ENCODE data around the gene NCS1. TPM values are rescaled to one million over a fixed set of nuclear protein-coding genes. Genes with fewer than 3 reads are reported as not detected.
A peak's percentile ranks its signal among the peaks of the same experiment; 100 is the strongest.

NCS1 gene
- total RNA-seq, 1 donor from 2014 or later = 50.0 TPM

DNA sequence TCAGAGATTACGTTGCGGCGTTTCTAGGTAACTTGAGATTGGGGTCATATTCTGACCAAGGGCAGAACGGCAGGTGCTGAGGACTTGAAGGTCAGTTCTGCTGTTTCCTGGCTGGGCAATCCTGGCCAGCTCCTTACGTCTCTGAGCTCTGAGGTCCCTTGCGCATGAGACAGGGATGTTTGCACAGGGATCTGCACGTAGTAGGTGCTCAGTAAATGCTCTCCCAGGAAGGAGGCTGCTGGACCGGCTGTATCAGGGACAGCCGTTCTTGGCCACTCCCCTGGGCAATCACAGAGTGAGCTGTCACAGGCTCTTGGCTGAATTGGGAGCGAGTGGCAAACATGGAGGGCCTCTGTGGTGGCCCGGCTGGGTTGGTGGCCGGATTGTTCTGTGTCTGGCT is 8.3 kb downstream of the NCS1 start:
- TF ChIP-seq, protein P1, sequence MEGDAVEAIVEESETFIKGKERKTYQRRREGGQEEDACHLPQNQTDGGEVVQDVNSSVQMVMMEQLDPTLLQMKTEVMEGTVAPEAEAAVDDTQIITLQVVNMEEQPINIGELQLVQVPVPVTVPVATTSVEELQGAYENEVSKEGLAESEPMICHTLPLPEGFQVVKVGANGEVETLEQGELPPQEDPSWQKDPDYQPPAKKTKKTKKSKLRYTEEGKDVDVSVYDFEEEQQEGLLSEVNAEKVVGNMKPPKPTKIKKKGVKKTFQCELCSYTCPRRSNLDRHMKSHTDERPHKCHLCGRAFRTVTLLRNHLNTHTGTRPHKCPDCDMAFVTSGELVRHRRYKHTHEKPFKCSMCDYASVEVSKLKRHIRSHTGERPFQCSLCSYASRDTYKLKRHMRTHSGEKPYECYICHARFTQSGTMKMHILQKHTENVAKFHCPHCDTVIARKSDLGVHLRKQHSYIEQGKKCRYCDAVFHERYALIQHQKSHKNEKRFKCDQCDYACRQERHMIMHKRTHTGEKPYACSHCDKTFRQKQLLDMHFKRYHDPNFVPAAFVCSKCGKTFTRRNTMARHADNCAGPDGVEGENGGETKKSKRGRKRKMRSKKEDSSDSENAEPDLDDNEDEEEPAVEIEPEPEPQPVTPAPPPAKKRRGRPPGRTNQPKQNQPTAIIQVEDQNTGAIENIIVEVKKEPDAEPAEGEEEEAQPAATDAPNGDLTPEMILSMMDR (IDR thresholded peaks at IDR 0.05) = no peak
- no peak overlapping the region for H3K27ac Mint-ChIP-seq (ENCODE audit: unreplicated experiment)
- no peaks in the 10 kb centered on the region for H3K36me3 Mint-ChIP-seq (ENCODE audit: low read depth)
- peaks cover 53% of the 10 kb centered on the region for H3K4me1 Mint-ChIP-seq (ENCODE audit: low read depth)
- H3K4me3 Mint-ChIP-seq (ENCODE audit: unreplicated experiment) = no peak overlapping the region
- no peaks in the 10 kb centered on the region for H3K9me3 Mint-ChIP-seq (ENCODE audit: low read depth)
- H3K27me3 Mint-ChIP-seq (ENCODE audit: low read depth) = no peaks in the 10 kb centered on the region
- no peak for DNase-seq (ENCODE audit: low spot score)

DNA sequence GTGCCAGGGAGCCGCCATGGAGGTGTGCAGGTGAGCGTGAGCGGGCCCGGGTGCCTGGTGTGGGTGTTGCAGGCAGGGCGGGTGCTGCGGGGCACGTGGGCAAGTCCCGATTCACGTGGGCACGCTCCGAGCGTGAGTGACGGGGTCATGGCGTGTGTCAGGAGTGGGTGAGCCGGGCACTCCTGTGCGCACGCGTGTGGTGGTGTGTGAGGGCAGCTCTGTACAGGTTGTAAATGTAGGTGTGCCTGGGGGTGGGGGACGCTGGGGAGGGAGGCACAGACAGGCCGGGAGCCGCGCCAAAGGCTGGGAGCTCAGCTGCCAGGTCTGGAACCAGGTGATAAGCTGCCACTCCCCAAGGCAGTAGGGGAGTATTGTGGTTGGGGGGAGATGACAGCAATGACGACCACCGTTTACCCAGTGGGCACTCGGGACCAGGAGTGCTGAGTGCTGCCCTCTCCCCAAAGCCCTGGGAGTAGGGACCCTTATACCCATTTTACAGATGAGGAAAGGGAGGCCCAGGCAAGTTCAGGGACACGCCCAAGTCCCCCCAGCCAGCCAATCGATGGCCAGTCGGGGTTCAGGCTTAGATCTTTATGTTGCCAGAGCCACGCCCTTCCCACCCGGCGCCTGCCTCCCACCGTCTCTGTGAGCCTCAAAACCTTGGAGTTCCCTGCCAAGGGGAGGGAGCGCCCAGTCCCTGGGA is 9.6 kb downstream of the NCS1 start:
- Mint-ChIP-seq H3K9me3 (ENCODE audit: low read depth) (no peaks in the 10 kb centered on the region), H3K27ac (ENCODE audit: unreplicated experiment) (no peak overlapping the region), H3K4me1 (ENCODE audit: low read depth) (peaks cover 66% of the 10 kb centered on the region), H3K27me3 (ENCODE audit: low read depth) (no peaks in the 10 kb centered on the region), H3K36me3 (ENCODE audit: low read depth) (no peaks in the 10 kb centered on the region), H3K4me3 (ENCODE audit: unreplicated experiment) (no peak overlapping the region)
- TF ChIP-seq, protein P1 (IDR thresholded peaks at IDR 0.05) = no peak
- peak; percentile 93 for DNase-seq (ENCODE audit: low spot score)

DNA sequence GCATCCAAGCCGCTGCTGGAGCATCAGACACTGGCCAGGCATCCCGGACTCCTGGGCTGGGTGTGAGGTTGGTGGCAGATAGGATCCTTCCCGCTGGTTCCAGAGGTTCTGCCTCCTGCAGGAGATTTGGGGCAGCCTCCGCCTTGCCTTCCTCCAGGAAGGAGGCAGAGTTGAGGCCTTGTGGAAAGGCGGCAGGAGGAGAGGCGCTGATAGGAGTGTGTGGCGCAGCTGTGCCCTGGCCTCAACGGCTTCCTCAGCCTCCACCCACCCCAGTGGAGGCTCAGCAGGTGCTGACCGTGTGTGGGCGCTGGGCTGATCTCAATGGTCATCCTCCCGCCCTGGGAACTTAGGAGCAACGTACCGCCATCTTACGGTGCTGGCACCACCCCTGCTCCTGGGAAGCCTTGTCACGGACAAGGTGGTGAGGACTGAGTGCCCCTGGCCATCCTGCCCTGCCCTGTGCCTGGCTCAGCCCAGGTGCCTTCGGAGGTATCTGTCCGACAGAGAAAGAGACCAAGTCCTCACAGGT is 10.2 kb downstream of the NCS1 start:
- peak; percentile 86 for DNase-seq (ENCODE audit: low spot score)
- H3K4me3 Mint-ChIP-seq (ENCODE audit: unreplicated experiment) = no peak overlapping the region
- no peaks in the 10 kb centered on the region for H3K27me3 Mint-ChIP-seq (ENCODE audit: low read depth)
- H3K4me1 Mint-ChIP-seq (ENCODE audit: low read depth) = peaks cover 72% of the 10 kb centered on the region
- TF ChIP-seq, protein P1 (IDR thresholded peaks at IDR 0.05) = no peak
- no peak overlapping the region for H3K27ac Mint-ChIP-seq (ENCODE audit: unreplicated experiment)
- H3K9me3 Mint-ChIP-seq (ENCODE audit: low read depth) = no peaks in the 10 kb centered on the region
- no peaks in the 10 kb centered on the region for H3K36me3 Mint-ChIP-seq (ENCODE audit: low read depth)

DNA sequence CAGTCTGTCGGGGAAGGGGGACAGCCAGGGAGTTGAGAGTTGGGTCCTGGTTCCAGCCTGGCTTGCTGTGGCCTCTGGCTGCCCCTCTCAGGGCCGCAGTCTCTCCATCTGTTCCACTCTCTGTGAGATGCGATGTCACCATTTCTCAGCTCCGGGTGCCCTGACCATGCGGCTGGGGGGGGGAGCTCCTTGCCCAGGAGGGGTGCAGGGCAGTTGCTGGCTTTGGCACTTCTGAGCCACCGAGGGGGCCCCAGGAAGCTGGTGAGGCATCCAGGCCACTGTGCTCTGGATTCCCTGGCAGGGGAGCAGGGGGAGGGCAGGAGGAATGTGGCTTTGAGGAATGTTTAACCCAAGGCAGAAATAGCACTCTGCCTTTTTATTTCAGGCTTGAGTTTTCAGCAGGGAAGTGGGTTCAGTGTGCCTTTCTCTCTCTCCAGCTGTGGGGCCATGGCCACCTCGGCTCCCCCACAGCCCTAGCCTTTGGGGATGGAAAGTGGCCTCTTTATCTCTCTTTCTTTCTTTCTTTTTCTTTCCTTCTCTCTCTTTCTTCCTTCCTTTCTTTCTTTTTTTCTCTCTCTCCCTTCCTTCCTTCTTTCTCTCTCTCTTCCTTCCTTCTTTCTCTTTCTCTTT is 11.0 kb downstream of the NCS1 start:
- no peak for DNase-seq (ENCODE audit: low spot score)
- Mint-ChIP-seq H3K4me3 (ENCODE audit: unreplicated experiment) (peak overlapping the region; percentile 52), H3K27ac (ENCODE audit: unreplicated experiment) (peak overlapping the region; percentile 89), H3K4me1 (ENCODE audit: low read depth) (peaks cover 77% of the 10 kb centered on the region), H3K9me3 (ENCODE audit: low read depth) (no peaks in the 10 kb centered on the region), H3K36me3 (ENCODE audit: low read depth) (no peaks in the 10 kb centered on the region), H3K27me3 (ENCODE audit: low read depth) (no peaks in the 10 kb centered on the region)
- TF ChIP-seq, protein P1 (IDR thresholded peaks at IDR 0.05) = no peak

DNA sequence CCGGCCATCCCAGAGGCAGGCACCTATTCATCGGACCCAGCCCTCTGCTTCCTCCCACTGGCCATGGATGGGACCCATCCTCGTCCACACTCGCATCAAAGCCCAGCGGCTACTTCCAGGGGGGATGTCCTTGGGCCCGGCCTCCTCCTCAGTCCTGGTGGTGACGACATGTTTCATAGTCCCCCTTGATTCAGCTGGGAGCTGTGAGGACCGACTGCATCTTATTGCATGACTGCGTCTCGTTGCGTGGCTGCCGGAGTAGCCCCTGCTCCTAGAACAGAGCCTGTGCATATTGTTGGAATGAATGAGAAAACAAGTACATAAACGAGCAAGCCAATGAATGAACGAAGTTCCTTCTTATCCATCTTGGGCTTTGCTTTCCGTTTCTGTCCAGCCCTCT is 12.8 kb downstream of the NCS1 start:
- peak overlapping the region; percentile 86 for H3K27ac Mint-ChIP-seq (ENCODE audit: unreplicated experiment)
- H3K36me3 Mint-ChIP-seq (ENCODE audit: low read depth) = no peaks in the 10 kb centered on the region
- H3K27me3 Mint-ChIP-seq (ENCODE audit: low read depth) = no peaks in the 10 kb centered on the region
- H3K9me3 Mint-ChIP-seq (ENCODE audit: low read depth) = no peaks in the 10 kb centered on the region
- peak overlapping the region; percentile 64 for H3K4me3 Mint-ChIP-seq (ENCODE audit: unreplicated experiment)
- H3K4me1 Mint-ChIP-seq (ENCODE audit: low read depth) = peaks cover 72% of the 10 kb centered on the region
- TF ChIP-seq, protein P1 (IDR thresholded peaks at IDR 0.05) = peak; percentile 16
- DNase-seq (ENCODE audit: low spot score) = no peak
